H9 (cell line): Measurements from ENCODE around the gene FAM236B. TPM values are rescaled to one million over a fixed set of nuclear protein-coding genes. Genes with fewer than 3 reads are reported as not detected.
"Not testable (repeated sequence)": the region's sequence is repeated elsewhere in the genome, so short reads cannot be mapped to it uniquely, and the experiment has no call there.

Experiments used
- DNase-seq: peaks from one replicate; pipeline ENCODE4 v3.0.0-alpha.2; 2017
- H2AFZ ChIP-seq: one replicate; pipeline ENCODE4 v1.6.1; 2013; ENCODE audit warnings: mild to moderate bottlenecking, low read length, control low read depth, moderate library complexity
- H2AK5ac ChIP-seq: 2 replicates; pipeline ENCODE4 v1.6.1; 2013; ENCODE audit warnings: low read length, control low read depth, mixed read lengths; ENCODE audit not compliant: insufficient read length
- H2BK120ac ChIP-seq: one replicate; pipeline ENCODE4 v1.6.1; 2013; ENCODE audit warnings: low read depth, mild to moderate bottlenecking, low read length, control low read depth, inconsistent platforms; ENCODE audit not compliant: poor library complexity, severe bottlenecking
- H2BK12ac ChIP-seq: 2 replicates; pipeline ENCODE4 v1.6.1; 2013; ENCODE audit warnings: low read length, control low read depth, mixed read lengths, low read depth; ENCODE audit not compliant: insufficient read length
- H2BK15ac ChIP-seq: 2 replicates; pipeline ENCODE4 v1.6.1; 2013; ENCODE audit warnings: low read depth, low read length, control low read depth
- H2BK20ac ChIP-seq: one replicate; pipeline ENCODE4 v1.6.1; 2013; ENCODE audit warnings: low read depth, mild to moderate bottlenecking, low read length, control low read depth, inconsistent platforms; ENCODE audit not compliant: poor library complexity, severe bottlenecking
- H2BK5ac ChIP-seq: 2 replicates; pipeline ENCODE4 v1.6.1; 2013; ENCODE audit warnings: low read length, control low read depth, mixed read lengths; ENCODE audit not compliant: insufficient read length
- H3K14ac ChIP-seq: 2 replicates; pipeline ENCODE4 v1.6.1; 2013; ENCODE audit warnings: low read length, control low read depth; ENCODE audit not compliant: insufficient read depth
- H3K18ac ChIP-seq: 2 replicates; pipeline ENCODE4 v1.6.1; 2013; ENCODE audit warnings: low read depth, mild to moderate bottlenecking, mixed read lengths, low read length, control low read depth; ENCODE audit not compliant: insufficient read length
- H3K23ac ChIP-seq: 2 replicates; pipeline ENCODE4 v1.6.1; 2013; ENCODE audit warnings: low read length, control low read depth, mixed read lengths, low read depth; ENCODE audit not compliant: insufficient read length
- H3K23me2 ChIP-seq: 2 replicates; pipeline ENCODE4 v1.6.1; 2013; ENCODE audit warnings: low read depth, mild to moderate bottlenecking, mixed read lengths, low read length, control low read depth; ENCODE audit not compliant: insufficient read length, poor library complexity, severe bottlenecking
- H3K27ac ChIP-seq: 2 replicates; pipeline ENCODE4 v1.5.1; 2013; ENCODE audit warnings: low read length, control low read depth, mixed read lengths, low read depth; ENCODE audit not compliant: insufficient read length
- H3K27me3 ChIP-seq: 2 replicates; pipeline ENCODE4 v1.6.1; 2013; ENCODE audit warnings: low read length, control low read depth, inconsistent platforms; ENCODE audit not compliant: insufficient read depth
- H3K4ac ChIP-seq: 2 replicates; pipeline ENCODE4 v1.6.1; 2013; ENCODE audit warnings: low read depth, mild to moderate bottlenecking, control low read depth, inconsistent platforms, low read length, moderate library complexity
- H3K4me1 ChIP-seq: 2 replicates; pipeline ENCODE4 v1.6.1; 2013; ENCODE audit warnings: low read length, control low read depth, inconsistent platforms; ENCODE audit not compliant: insufficient read depth
- H3K4me2 ChIP-seq: 2 replicates; pipeline ENCODE4 v1.6.1; 2013; ENCODE audit warnings: low read length, control low read depth, mixed read lengths; ENCODE audit not compliant: insufficient read length, insufficient read depth
- H3K56ac ChIP-seq: 2 replicates; pipeline ENCODE4 v1.6.1; 2013; ENCODE audit warnings: low read depth, mild to moderate bottlenecking, mixed read lengths, low read length, control low read depth; ENCODE audit not compliant: insufficient read length
- H3K79me1 ChIP-seq: 2 replicates; pipeline ENCODE4 v1.6.1; 2013; ENCODE audit warnings: low read depth, mild to moderate bottlenecking, moderate library complexity, low read length, control low read depth, inconsistent platforms; ENCODE audit not compliant: insufficient read depth, poor library complexity, severe bottlenecking
- H3K79me2 ChIP-seq: 2 replicates; pipeline ENCODE4 v1.6.1; 2013; ENCODE audit warnings: low read length, control low read depth, inconsistent platforms; ENCODE audit not compliant: insufficient read depth
- H3K9ac ChIP-seq: 2 replicates; pipeline ENCODE4 v1.6.1; 2013; ENCODE audit warnings: low read length, control low read depth, mixed read lengths; ENCODE audit not compliant: insufficient read length; ENCODE audit errors: extremely low read depth
- H3K9me3 ChIP-seq: one replicate; pipeline ENCODE4 v1.6.1; 2013; ENCODE audit warnings: low read depth, low read length, inconsistent platforms; ENCODE audit not compliant: control insufficient read depth
- H3T11ph ChIP-seq: one replicate; pipeline ENCODE4 v1.6.1; 2013; ENCODE audit warnings: mild to moderate bottlenecking, low read length, control low read depth, inconsistent platforms
- H4K20me1 ChIP-seq: one replicate; pipeline ENCODE4 v1.6.1; 2013; ENCODE audit not compliant: control insufficient read depth, insufficient read length, insufficient read depth
- H4K5ac ChIP-seq: 2 replicates; pipeline ENCODE4 v1.6.1; 2013; ENCODE audit warnings: low read depth, mild to moderate bottlenecking, mixed read lengths, low read length, control low read depth; ENCODE audit not compliant: insufficient read length
- H4K8ac ChIP-seq: replicated peaks from 2 replicates; pipeline ENCODE4 v1.6.1; 2013; ENCODE audit warnings: low read length, control low read depth, mixed read lengths, low read depth; ENCODE audit not compliant: insufficient read length
- H4K91ac ChIP-seq: 2 replicates; pipeline ENCODE4 v1.6.1; 2013; ENCODE audit warnings: low read depth, mild to moderate bottlenecking, moderate library complexity, mixed read lengths, low read length, control low read depth; ENCODE audit not compliant: insufficient read length
- H3K27ac Mint-ChIP-seq, 3 experiments: 2 replicates in 2 of 3; 3 replicates in 1 of 3; pipeline ENCODE4 v1.8.0; 2020 to 2021; ENCODE audit warnings: mixed read lengths in 3 of 3, mild to moderate bottlenecking in 1 of 3, moderate library complexity in 1 of 3
- H3K27me3 Mint-ChIP-seq: 2 replicates; pipeline ENCODE4 v1.8.0; 2021; ENCODE audit warnings: low read depth, mild to moderate bottlenecking, moderate library complexity, mixed read lengths
- H3K36me3 Mint-ChIP-seq, 3 experiments: 2 replicates in 2 of 3; 3 replicates in 1 of 3; pipeline ENCODE4 v1.8.0; 2020 to 2021; ENCODE audit warnings: low read depth in 3 of 3, mixed read lengths in 3 of 3; ENCODE audit not compliant: insufficient read depth in 1 of 3
- H3K4me1 Mint-ChIP-seq, 2 experiments: 2 replicates each; pipeline ENCODE4 v1.8.0; 2020; ENCODE audit warnings: mixed read lengths in 2 of 2
- H3K4me3 Mint-ChIP-seq, 2 experiments: 2 replicates in 1 of 2; 3 replicates in 1 of 2; pipeline ENCODE4 v1.8.0; 2020 to 2021; ENCODE audit warnings: mild to moderate bottlenecking in 2 of 2, mixed read lengths in 2 of 2, moderate library complexity in 1 of 2
- H3K9me3 Mint-ChIP-seq, 2 experiments: 2 replicates in 1 of 2; 3 replicates in 1 of 2; pipeline ENCODE4 v1.8.0; 2020; ENCODE audit warnings: mild to moderate bottlenecking in 2 of 2, mixed read lengths in 2 of 2, moderate library complexity in 1 of 2
- WGBS: extraction: QIAGEN DNeasy Blood & Tissue Kit; methylation state at CpG from one replicate; pipeline ENCODE4 v1.1.7; 2013; ENCODE audit warnings: missing lambda C conversion rate, low lambda C conversion rate, mixed read lengths; ENCODE audit not compliant: insufficient read length; ENCODE audit errors: extremely low coverage; 5-methylcytosine and 5-hydroxymethylcytosine counted together
- total RNA-seq: library from RNA; stranded (reverse); gene quantifications from 2 replicates; pipeline ENCODE4 v1.2.1, GENCODE V29; 2021

Gene FAM236B
- total RNA-seq, 1 experiment from 2014 or later, result not detected

DNA sequence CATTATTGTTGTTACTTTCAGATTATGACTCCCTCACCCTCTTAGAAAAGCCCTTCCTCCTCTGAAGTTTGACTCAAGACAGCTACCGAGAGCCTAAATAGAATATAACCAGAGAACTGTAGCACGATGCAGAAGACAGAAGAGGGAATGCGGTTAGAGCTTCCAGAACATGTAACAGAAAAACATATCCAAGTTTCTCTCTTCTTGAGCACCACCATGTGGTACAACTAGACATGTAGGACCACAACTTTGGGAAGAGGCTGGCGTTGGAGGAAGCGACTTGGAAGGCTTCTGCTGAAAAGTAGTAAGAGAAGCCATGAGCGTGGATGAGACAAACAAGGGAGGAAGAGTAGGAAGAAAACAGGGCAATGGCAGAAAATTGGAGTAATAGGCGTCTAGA lies 36.9 kb downstream of the FAM236B start:
- not testable (repeated sequence) for H2AK5ac ChIP-seq, H3K79me2 ChIP-seq, H3K23ac ChIP-seq, H3K36me3 Mint-ChIP-seq, H4K8ac ChIP-seq, H3K4me1 ChIP-seq, H3K27ac Mint-ChIP-seq, H2BK12ac ChIP-seq, H3K27me3 Mint-ChIP-seq, H3K27me3 ChIP-seq, H3K4me3 Mint-ChIP-seq, H3K14ac ChIP-seq, H2BK5ac ChIP-seq, H3K4me1 Mint-ChIP-seq, H4K20me1 ChIP-seq, H3K4me2 ChIP-seq, H3K18ac ChIP-seq, H2BK120ac ChIP-seq, H4K5ac ChIP-seq, H4K91ac ChIP-seq, H3K27ac ChIP-seq, H2AFZ ChIP-seq, H3K9me3 ChIP-seq, H3K79me1 ChIP-seq, H3K23me2 ChIP-seq, H2BK20ac ChIP-seq, H3K9ac ChIP-seq, DNase-seq, H3K4ac ChIP-seq, H3K56ac ChIP-seq, H2BK15ac ChIP-seq, H3T11ph ChIP-seq
- no CpG with 5 or more reads among the region's 7 CpGs for WGBS
- H3K9me3 Mint-ChIP-seq, result peaks cover 5 to 10% of the 10 kb centered on the region in 2 experiments
